Skin epidermis (tissue), 12 donors: Measurements from ENCODE around the gene GART.
"Not testable (repeated sequence)": the region's sequence is repeated elsewhere in the genome, so short reads cannot be mapped to it uniquely, and the experiment has no call there.

Source experiments
- H3K27ac ChIP-seq, 21 experiments: fragments of 200-600 bp; sonication (generic) in 11 of 21; one replicate each; pipeline ENCODE4 v1.5.0; 2020; ENCODE audit warnings: mild to moderate bottlenecking in 3 of 21, inconsistent platforms in 2 of 21, moderate library complexity in 2 of 21
- H3K4me3 ChIP-seq, 7 experiments: fragments of 200-600 bp; sonication (generic) in 2 of 7; one replicate each; pipeline ENCODE4 v1.5.0; 2020; ENCODE audit warnings: inconsistent platforms in 2 of 7, mild to moderate bottlenecking in 2 of 7, moderate library complexity in 1 of 7

Gene GART

GRCh38 chr21:33522953-33523349, 19.0 kb downstream of the GART start:
- Histone ChIP-seq H3K27ac (no peak overlapping the region), H3K4me3 (no peak overlapping the region)

- Histone ChIP-seq H3K4me3 (no peak overlapping the region), H3K27ac (no peak overlapping the region)
Observed at GRCh38 chr21:33522297-33522952, 19.5 kb downstream of the GART start.

GRCh38 chr21:33518899-33519298, 23.0 kb downstream of the GART start:
- no peak overlapping the region for H3K4me3 ChIP-seq
- H3K27ac ChIP-seq = no peak overlapping the region

GRCh38 chr21:33514229-33514628, 27.7 kb downstream of the GART start:
- H3K4me3 ChIP-seq = no peak overlapping the region
- peak overlapping the region in 1 of 21 experiments; percentile 2 for H3K27ac ChIP-seq

GRCh38 chr21:33512481-33512880, 29.4 kb downstream of the GART start:
- Histone ChIP-seq H3K27ac (no peak overlapping the region), H3K4me3 (no peak overlapping the region)

- H3K27ac ChIP-seq = no peak overlapping the region
- no peak overlapping the region for H3K4me3 ChIP-seq
Observed at GRCh38 chr21:33511639-33512038, 30.3 kb downstream of the GART start.

GRCh38 chr21:33510826-33511225, 31.1 kb downstream of the GART start:
- Histone ChIP-seq H3K4me3 (no peak overlapping the region), H3K27ac (no peak overlapping the region)

- not testable (repeated sequence) for H3K4me3 ChIP-seq
Observed at GRCh38 chr21:33507003-33507402, 34.9 kb downstream of the GART start.

GRCh38 chr21:33505833-33506232, 36.1 kb downstream of the GART start:
- Histone ChIP-seq H3K27ac (no peak overlapping the region), H3K4me3 (no peak overlapping the region)

More at GRCh38 chr21:33507003-33507402, 34.9 kb downstream of the GART start:
- H3K27ac ChIP-seq = not testable (repeated sequence)

GRCh38 chr21:33496345-33496744, 45.6 kb downstream of the GART start:
- Histone ChIP-seq H3K4me3 (no peak overlapping the region), H3K27ac (no peak overlapping the region)

GRCh38 chr21:33495743-33496142, 46.2 kb downstream of the GART start:
- no peak overlapping the region for H3K4me3 ChIP-seq
- H3K27ac ChIP-seq = no peak overlapping the region

- H3K27ac ChIP-seq = no peak overlapping the region
- H3K4me3 ChIP-seq = no peak overlapping the region
Observed at GRCh38 chr21:33493756-33494155, 48.2 kb downstream of the GART start.

- no peak overlapping the region for H3K4me3 ChIP-seq
- no peak overlapping the region for H3K27ac ChIP-seq
Observed at GRCh38 chr21:33492571-33492970, 49.3 kb downstream of the GART start.

- Histone ChIP-seq H3K27ac (peak within 1 kb of the TSS in 20 of 21 experiments; percentile 54 to 90 (median 80)), H3K4me3 (peak within 1 kb of the TSS; percentile 43 to 80 (median 75))
Observed at GRCh38 chr21:33491373-33492102, 50.4 kb downstream of the GART start, which contains the start of gene DNAJC28. TSS of gene DNAJC28 (minus strand) at chr21:33491716. CDS start at chr21:33489393, 2,323 bp downstream.

GRCh38 chr21:33490991-33491372, 50.9 kb downstream of the GART start:
- Histone ChIP-seq H3K4me3 (peak overlapping the region; percentile 43 to 80 (median 75)), H3K27ac (peak overlapping the region in 20 of 21 experiments; percentile 54 to 90 (median 80))

GRCh38 chr21:33488936-33489335, 53.0 kb downstream of the GART start:
- Histone ChIP-seq H3K27ac (no peak overlapping the region), H3K4me3 (no peak overlapping the region)

- Histone ChIP-seq H3K4me3 (no peak overlapping the region), H3K27ac (no peak overlapping the region)
Observed at GRCh38 chr21:33487996-33488395, 53.9 kb downstream of the GART start.

GRCh38 chr21:33481314-33481943, 60.5 kb downstream of the GART start:
- Histone ChIP-seq H3K4me3 (no peak overlapping the region), H3K27ac (no peak overlapping the region)

- peak overlapping the region; percentile 69 to 99 (median 90) for H3K4me3 ChIP-seq
- H3K27ac ChIP-seq = peak overlapping the region; percentile 50 to 99 (median 94)
Observed at GRCh38 chr21:33480481-33481103, 61.3 kb downstream of the GART start.
